Measurements from ENCODE around the gene RBM18. TPM values are rescaled to one million over a fixed set of nuclear protein-coding genes. Genes with fewer than 3 reads are reported as not detected.

The RBM18 gene
- total RNA-seq, 1 donor from 2014 or later: 41.8 TPM

DNA sequence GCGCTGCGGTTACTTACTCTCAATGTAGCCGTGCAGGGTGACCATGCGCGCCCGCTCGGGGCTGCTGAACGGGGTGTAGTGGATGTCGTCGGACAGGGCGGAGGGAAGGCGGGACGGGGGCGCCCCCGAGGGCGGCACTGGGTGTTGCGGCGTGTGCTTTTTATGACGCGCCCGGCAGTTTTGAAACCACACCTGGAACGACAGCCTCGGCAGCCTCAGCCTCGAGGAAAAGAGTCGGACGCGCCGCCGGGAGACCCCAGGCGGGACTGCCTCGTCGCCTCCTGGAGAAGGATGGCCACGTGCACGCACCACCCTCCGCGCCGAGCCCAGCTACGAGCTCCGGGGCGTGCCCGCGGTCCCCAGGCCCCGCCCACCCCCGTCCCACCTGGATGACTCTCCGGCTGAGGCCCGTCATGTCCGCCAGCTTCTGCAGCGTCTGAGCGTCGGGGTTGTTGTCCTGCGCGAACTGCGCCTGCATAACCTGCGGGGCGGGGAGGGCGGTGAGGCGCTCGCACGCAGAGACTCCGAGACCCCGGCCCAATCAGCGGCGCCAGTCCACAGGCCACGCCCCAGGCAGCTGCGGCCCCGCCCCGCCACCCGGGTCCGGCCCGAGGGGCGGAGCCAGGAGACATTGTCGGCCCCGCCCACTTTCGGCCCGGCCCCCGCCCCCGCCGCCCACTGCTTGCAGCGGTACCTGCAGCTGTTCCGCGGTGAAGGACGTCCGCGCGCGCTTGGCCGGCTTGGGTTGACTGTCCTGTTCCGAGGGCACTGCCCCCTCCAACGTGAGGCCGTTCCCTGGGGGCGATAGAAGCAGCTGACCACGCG, 50.8 kb downstream of the RBM18 start:
- ATAC-seq (peak; percentile 41), DNase-seq (no peak)
- intact Hi-C loops (cut with micrococcal nuclease): no loop called here

DNA sequence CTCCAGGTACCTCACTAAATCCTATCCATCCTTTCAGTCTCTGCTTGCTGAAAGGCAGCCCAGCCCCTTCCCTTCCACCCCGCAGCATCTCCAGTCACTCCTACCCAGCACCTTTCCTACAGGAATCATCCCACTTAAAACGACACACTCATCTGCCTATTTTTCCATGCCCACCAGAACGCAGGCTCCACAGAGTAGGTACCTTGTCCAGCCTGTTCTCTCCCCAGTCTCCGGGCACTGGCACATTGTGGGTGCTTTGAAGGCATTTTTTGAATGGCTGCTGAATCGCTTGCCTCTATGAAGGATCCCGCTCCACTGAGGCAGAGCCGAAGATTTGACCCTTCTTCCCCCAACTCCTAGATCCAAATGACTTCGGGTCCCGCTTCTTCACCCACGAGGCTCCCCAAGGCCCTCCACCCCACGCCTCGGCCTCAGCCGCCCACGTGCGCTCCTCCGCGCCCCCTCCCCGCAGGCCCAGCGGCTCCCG, 51.5 kb downstream of the RBM18 start:
- intact Hi-C loops (cut with micrococcal nuclease): no loop called here
- DNase-seq: no peak
- ATAC-seq: no peak

DNA sequence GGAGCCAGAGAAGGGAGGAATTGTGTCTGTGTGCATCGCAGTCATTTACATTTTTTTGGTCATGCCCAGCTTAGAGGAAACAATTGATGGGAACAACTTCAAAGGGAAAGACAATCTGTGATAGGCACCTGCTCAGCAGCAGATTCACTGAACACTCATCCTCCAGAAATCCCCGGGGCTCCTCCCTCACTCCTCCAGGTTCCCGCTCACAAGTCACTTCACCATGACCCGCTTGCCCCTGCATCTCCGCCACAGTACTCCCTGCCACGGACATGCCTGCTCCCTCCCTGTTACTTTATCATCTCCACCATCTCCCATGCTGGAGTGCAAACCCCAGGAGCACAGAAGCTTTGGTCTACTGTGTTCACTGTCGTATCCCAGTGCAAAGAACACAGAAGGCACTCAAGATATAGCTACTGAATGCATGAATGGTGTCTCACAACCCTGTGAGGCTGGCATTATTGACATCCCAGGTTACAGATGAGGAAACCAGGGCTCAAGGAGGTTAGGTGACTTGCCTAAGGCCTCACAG, 52.1 kb downstream of the RBM18 start:
- intact Hi-C loops (cut with micrococcal nuclease): no loop called here
- DNase-seq: no peak
- no peak for ATAC-seq

DNA sequence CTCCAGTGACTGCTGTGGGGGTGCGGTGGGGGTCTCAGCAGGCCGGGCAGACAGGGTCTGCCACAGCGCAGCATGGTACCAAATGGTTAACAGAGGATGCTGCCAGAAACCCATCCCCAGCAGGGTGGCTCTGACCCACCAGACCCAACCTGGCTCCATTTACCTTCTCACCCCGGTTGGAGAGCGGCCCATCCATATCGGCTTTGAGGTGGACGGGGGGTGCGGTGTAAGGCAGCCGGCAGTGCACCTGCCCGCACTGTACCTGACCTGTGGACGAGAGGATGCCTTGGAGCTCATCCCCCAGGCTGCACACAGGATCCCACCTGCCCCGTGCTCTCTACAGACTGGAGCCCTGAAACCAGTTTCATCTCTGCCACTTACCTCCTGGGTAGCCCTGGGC, 55.2 kb downstream of the RBM18 start:
- intact Hi-C loops (cut with micrococcal nuclease): no loop called here
- DNase-seq (no peak), ATAC-seq (no peak)

DNA sequence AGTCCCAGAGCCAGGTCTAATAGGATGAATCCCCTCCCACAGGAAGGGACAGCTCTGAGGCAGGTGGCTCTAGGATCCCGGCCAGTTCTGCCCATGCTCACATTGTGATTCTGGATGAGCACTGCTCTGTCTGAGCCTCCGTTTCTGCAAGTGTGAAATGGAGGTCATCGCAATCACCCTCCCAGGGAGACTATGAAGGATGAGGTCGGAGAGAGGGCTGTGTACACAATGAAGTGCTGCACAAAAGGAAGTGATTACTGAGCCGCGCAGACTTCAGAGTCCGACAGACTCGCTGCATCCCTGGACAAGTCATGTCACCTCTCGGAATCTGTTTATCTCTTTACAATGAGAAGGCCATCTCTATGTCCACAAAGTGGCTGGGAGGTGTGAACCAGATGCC, 57.5 kb downstream of the RBM18 start:
- no peak for ATAC-seq
- intact Hi-C loops (cut with micrococcal nuclease): no loop called here
- no peak for DNase-seq

DNA sequence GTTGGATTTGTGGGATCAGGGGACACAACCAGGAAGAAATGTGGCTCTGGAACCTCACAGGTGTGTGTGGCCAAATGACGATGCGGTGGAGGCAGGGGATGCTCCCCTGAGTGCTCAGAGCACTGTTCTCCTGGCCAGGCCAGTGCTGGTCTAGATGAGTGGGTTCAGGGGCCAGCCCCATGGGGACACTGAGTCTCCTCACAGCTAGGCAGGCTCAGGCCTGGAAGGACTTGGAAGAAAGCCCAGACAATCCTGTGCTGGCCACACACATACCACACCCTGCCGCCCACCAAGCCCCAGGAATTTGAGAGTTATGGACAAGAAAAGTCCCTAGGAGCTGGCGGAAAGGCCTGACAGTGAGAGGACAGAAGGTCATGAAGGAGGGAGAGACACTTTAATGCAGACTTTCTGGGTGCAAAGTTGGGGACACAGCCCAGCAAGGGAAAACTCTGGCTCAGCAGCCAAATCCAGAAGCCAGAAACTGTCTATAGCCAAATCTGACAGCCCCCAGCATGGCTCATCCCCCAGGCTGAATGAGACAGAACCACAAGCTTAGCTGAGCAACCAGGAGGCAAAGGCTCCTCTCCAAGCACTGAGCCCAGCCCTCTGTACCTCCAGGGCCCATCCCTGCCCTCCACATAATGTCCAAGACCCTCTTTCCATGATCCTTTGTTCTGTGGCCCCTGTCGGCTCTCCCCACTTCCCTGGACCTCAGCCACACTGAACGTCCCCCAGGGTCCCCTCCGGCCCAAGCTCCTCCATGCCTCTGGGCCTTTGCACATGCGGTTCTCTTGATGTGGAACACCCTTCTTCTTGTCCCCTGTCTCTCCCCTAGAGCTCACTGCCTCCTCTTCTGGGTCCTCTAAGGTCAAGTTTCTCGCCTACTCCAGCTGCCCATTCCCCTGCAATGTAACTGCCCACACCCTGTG, 58.3 kb downstream of the RBM18 start:
- ATAC-seq (no peak), DNase-seq (no peak)
- intact Hi-C loops (cut with micrococcal nuclease): no loop called here

DNA sequence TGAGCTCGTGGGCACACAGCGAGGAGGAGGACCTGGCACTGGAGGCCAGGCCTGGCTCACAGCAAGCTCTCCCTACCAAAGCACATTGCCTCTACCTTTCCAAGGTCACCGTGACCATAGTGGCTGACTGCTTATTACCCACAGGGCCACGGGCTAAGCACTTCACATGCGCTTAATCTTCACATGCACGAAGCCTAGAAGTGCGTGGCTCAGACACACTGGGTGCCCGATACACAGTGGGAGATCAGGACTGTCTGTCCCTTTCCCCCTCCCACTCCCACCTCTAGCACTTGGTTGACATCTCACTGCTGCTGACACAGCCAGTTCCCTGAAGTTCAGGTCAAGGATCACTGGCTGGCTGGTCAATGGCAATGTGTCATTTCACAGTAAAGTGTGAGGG, 59.5 kb downstream of the RBM18 start:
- intact Hi-C loops (cut with micrococcal nuclease): no loop called here
- ATAC-seq (no peak), DNase-seq (no peak)

DNA sequence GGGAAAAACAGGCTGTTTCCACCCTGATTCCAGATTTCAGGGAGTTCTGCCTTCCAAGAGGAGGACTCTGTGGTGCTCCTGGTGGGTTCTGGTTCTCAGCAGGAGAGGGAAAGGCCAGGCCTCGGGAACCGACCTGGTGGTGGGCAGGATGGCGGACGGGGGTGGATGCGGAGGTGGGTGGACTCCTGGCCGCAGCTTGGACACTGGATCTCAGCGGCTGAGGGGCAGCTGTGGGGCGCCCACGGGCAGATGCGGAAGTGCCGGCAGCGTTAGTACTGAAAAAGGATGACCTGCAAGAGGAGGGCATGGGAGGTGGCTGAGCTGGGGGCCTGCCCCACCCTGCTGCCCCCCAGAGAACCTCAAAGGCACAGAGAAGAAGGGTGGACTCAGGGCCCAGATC, 60.1 kb downstream of the RBM18 start:
- no peak for DNase-seq
- no peak for ATAC-seq
- intact Hi-C loops (cut with micrococcal nuclease): no loop called here

DNA sequence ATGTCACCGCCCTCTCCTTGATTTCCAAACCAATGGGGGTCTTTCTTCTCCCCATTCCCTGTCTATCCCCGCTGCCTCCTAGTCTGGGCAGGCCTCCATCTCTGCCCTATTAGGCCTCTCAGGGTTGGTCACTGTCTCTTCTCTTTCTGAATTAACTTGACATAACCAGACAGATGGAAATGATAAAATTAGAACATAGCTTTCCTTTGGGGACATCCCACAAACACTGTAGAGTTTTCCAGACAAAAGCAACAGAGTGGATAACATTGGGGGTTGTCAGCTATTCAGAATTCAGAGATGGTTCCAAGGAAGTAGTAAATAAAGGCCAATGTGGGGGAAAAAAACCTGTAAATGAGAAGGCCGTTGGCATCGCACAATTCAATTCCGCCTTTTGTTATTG, 60.6 kb downstream of the RBM18 start:
- DNase-seq (no peak), ATAC-seq (no peak)
- intact Hi-C loops (cut with micrococcal nuclease): no loop called here

DNA sequence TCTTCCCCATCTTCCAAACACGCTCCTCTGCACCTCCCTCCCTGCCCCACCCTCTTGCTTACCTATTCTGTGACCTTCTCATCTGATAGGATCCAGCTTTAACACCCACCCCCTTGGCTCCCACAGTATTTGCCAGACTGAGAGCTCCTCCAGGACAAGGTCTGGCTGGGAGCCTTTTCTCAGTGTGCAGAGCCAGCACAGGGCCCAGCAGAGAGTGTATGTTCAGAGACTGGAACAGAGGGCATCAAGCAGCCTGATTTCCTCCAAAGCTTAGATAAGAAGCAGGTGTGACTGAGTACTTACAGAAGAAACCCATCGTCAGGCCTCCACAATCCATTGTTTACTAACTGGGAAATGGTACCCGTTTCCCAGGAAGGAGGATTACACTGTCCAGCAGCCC, 62.5 kb downstream of the RBM18 start:
- DNase-seq: no peak
- intact Hi-C loops (cut with micrococcal nuclease): no loop called here
- peak; percentile 90 for ATAC-seq

DNA sequence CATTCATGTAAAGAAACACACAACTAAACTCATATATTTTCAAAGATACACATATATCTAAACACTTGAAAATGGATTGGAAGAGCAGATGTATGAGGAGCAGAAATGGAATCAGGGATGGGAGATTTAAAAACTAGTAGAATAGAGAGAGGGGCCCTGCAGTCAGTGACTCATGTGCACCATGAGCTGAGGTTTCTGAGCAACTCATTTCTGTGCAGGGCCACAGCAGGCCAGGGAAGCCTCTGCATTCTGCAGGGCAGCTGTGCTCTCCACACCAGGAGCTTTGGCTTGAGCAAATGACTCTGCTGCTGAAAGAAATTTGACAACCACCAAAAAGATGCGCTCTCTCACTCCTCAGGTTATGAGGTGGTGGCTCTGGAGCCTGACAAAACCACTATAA, 63.0 kb downstream of the RBM18 start:
- intact Hi-C loops (cut with micrococcal nuclease): no loop called here
- DNase-seq (no peak), ATAC-seq (no peak)

DNA sequence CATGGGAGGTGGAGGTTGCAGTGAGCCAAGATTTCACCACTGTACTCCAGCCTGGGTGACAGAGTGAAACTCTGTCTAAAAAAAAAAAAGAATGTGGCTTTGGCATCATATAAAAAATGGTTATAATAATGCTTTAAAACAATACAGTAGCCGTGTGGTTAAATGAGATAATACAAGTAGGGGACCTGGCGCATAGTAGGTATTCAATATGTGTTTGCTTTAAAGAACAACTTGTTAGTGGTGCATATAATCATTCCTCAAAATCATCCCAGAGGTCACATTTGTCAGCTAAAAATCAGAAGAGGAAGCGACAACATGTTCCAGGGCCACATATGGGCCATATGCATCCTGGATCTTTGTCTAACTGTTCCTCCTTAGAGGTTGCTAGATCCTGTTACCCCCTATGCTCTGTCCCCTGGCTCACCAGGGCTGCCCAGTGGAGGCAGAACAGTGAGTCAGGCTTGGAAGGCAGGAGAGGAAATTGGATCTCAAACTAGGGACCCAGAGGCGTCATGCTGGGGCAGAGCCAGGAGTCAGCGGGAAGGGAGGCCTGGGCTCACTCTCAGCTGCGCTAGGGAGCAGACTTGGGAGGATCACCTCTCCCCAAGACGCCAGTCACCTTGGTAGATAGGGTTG, 63.6 kb downstream of the RBM18 start:
- ATAC-seq: peak; percentile 32
- peak; percentile 37 for DNase-seq

DNA sequence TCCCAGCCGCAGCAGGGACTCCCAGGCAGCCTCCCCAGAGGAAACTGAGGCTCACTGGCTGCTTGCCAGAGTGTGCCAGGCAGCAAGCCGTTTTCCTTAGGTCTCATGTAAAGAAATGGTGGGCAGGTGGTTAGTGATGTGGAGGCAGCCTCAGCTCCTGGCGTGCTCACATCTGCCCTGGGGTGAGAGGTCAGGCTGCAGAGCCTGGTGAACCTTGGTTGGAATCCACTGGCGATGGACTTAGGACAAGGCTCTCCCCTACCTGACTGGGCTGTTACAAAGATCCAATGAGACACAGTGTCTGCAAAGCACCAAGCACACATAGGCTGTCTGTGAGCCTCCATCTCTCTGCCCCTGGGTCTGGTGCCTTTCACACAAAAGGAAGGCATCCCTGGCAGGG, 66.8 kb downstream of the RBM18 start:
- DNase-seq: no peak
- intact Hi-C loops (cut with micrococcal nuclease): no loop called here
- ATAC-seq: no peak

More for the DNA sequence above, 63.6 kb downstream of the RBM18 start:
- intact Hi-C loops (cut with micrococcal nuclease): no loop called here

DNA sequence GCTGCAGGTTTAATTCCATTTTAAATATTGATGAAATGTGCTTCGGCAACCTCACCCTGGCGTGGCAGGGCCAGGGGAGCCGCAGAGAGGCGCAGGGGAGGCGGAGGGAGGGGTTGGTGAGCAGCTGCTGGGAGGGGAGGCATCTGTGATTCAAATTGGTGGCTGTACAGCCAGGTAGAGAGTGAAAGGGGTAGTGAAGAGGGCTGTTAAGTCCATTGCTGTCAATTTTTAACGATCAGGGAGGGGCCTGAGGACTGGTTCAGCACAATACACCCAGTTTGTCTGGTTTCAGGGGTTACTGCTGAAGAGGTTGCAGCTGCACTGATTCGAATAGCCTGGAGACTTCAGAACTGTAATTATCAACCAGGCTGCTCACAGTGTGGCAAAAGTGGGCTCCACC, 67.2 kb downstream of the RBM18 start:
- ATAC-seq: no peak
- intact Hi-C loops (cut with micrococcal nuclease): no loop called here
- no peak for DNase-seq

DNA sequence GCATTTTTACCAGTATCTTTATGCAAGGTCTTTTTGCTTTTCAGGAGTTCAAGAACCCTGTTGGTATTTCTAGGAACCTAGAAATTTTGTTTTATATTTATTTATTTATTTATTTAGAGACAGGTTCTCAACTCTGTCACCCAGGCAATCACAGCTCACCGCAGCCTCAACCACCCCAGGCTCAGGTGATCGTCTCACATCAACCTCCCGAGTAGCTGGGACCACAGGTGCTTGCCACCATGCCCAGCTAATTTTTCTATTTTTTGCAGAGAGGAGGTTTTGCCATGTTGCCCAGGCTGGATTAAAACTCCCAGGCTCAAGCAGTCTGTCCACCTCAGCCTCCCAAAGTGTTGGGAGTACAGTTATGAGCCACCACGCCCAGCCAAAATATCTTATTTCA, 68.8 kb downstream of the RBM18 start:
- ATAC-seq: no peak
- intact Hi-C loops (cut with micrococcal nuclease): no loop called here
- DNase-seq: no peak

DNA sequence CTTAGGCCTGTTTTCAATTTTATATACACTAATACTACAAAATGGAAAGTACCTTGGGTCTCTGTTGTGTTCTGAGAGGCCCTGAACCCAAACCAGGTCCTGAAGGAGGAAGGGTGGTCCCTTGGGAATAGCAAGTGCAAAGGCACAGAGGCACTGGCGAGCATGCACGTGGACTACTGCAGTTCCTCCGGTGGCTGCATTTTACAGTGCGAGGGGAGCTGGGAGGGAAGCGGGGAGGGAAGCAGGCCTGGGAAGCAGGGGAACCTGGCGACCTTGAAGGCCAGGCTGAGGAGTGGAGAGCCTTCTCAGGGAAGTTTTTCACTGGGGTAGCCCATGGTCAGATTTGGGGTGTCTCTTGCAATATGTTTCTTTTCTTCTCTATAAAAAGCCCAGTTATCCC, 71.0 kb downstream of the RBM18 start:
- intact Hi-C loops (cut with micrococcal nuclease): no loop called here
- DNase-seq: no peak
- ATAC-seq: no peak

DNA sequence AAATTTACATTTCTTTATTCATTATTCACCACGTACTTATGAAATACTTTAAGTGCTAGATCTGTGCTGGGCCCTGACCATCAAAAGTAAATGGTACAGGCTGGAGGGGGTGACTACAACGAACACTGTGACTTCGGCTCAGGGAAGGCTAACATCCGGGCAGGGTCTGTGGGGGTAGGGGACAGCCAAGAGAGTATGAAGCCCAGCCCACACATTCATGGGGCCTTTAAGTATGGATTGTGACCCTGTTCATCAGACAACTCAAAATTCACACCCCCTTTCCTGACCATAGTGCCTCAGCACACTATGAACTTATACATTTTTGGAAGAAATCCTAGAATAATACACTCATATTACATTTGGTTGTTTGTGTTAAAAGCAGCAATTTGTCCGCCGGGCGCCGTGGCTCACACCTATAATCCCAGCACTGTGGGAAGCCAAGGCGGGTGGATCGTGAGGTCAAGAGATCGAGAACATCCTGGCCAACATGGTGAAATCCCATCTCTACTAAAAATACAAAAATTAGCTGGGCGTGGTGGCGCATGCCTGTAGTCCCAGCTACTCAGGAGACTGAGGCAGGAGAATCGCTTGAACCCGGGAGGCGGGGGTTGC, 71.6 kb downstream of the RBM18 start:
- ATAC-seq (no peak), DNase-seq (no peak)
- intact Hi-C loops (cut with micrococcal nuclease): no loop called here

DNA sequence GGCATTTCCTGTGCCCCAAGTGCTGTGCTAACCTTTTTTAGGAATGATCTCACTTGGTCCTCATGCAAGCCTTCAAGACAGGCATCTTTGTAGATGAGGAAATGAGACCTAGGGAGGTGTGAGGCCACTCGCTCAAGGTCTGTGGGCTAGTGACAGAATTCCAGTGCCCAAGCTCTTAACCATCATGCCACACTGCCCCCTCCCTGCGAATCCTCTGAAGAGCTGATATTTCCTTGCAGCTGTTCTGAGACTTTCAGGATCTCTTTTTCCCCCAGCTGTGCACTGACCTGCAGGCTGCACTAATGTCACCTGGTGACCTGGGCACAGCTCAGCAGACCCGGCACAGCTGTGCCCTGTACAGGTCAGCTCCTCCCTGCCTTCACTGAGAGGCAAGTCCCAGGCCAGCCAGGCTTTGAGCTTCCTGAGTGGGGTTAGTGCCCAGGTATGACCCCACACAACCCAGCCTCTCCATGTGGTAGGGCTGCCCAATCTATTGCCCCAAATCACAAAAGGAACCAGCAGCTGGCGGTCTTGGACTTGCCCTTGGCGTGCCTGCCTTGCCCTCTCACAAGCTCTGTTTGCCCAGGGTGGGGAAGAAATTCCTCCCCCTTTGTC, 72.3 kb downstream of the RBM18 start:
- DNase-seq: no peak
- no peak for ATAC-seq
- intact Hi-C loops (cut with micrococcal nuclease): no loop called here

DNA sequence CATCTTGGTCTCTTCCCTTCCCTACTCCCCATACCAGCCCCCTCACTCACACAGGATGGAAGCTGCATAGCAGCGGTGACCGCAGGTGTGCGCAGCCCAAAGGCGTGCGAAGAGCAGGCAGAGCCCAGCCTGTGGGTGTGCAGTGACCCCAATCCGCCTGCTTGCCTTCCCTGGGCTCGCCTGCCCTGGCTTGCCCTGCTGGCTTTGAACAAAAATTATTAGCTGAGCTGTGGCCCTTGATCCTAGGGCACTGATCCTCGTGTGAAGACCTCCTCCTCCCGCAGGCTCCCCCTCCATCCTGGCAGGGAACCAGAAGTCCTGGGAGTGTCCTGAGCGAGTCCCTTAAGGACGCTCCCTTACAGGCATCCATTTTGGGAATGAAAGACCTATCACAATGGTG, 73.1 kb downstream of the RBM18 start:
- DNase-seq: no peak
- intact Hi-C loops (cut with micrococcal nuclease): no loop called here
- ATAC-seq: no peak

Measured in left ventricle myocardium superior (tissue), 1 donor.